IMR-90 (cell line): ENCODE results near the gene RAI14.

Experiments used
- BHLHE40 ChIP-seq: fragments of 150-350 bp; IDR thresholded peaks from 2 replicates; pipeline ENCODE4 v1.6.1; 2016; ENCODE audit warnings: mild to moderate bottlenecking, low read depth, low read length
- CEBPB ChIP-seq: IDR thresholded peaks from 2 replicates; pipeline ENCODE4 v1.6.1; 2012; ENCODE audit warnings: low read depth, low read length, improper control_type of control experiment
- CHD1 ChIP-seq: IDR thresholded peaks from 2 replicates; pipeline ENCODE4 v1.6.1; 2012; ENCODE audit warnings: low read depth, low read length, improper control_type of control experiment
- FOS ChIP-seq: fragments of 150-350 bp; IDR thresholded peaks from 2 replicates; pipeline ENCODE4 v1.6.1; 2016; ENCODE audit warnings: low read depth, low read length
- MAFK ChIP-seq: IDR thresholded peaks from 2 replicates; pipeline ENCODE4 v1.6.1; 2012; ENCODE audit warnings: low read depth, low read length, improper control_type of control experiment
- MAZ ChIP-seq: IDR thresholded peaks from 2 replicates; pipeline ENCODE4 v1.6.1; 2012; ENCODE audit warnings: low read depth, mild to moderate bottlenecking, low read length, improper control_type of control experiment, moderate library complexity, borderline replicate concordance
- MXI1 ChIP-seq: IDR thresholded peaks from 2 replicates; pipeline ENCODE4 v1.6.1; 2012; ENCODE audit warnings: low read depth, mild to moderate bottlenecking, low read length, moderate library complexity, borderline replicate concordance
- NFE2L2 ChIP-seq: fragments of 150-350 bp; IDR thresholded peaks from 2 replicates; pipeline ENCODE4 v1.6.1; 2016; ENCODE audit warnings: low read depth, mild to moderate bottlenecking, low read length
- POLR2A ChIP-seq: IDR thresholded peaks from 2 replicates; pipeline ENCODE4 v1.6.1; 2012; ENCODE audit warnings: mild to moderate bottlenecking, low read depth, low read length
- RAD21 ChIP-seq: IDR thresholded peaks from 2 replicates; pipeline ENCODE4 v1.6.1; 2012; ENCODE audit warnings: low read length, improper control_type of control experiment
- RCOR1 ChIP-seq: IDR thresholded peaks from 2 replicates; pipeline ENCODE4 v1.6.1; 2012; ENCODE audit warnings: mild to moderate bottlenecking, low read length, improper control_type of control experiment; ENCODE audit not compliant: insufficient replicate concordance
- RFX5 ChIP-seq: IDR thresholded peaks from 2 replicates; pipeline ENCODE4 v1.8.0; 2012; ENCODE audit warnings: low read depth, mild to moderate bottlenecking, low read length, moderate library complexity
- USF2 ChIP-seq: fragments of 150-350 bp; IDR thresholded peaks from 2 replicates; pipeline ENCODE4 v1.6.1; 2017; ENCODE audit warnings: mild to moderate bottlenecking, antibody characterized with exemption, low read length, low read depth
- TF ChIP-seq, protein P1 (sequence below): conservative IDR thresholded peaks from 2 replicates; pipeline ENCODE4 v1.5.1; 2012; ENCODE audit warnings: mild to moderate bottlenecking, low read depth, low read length, improper control_type of control experiment

- TF ChIP-seq, protein P1, sequence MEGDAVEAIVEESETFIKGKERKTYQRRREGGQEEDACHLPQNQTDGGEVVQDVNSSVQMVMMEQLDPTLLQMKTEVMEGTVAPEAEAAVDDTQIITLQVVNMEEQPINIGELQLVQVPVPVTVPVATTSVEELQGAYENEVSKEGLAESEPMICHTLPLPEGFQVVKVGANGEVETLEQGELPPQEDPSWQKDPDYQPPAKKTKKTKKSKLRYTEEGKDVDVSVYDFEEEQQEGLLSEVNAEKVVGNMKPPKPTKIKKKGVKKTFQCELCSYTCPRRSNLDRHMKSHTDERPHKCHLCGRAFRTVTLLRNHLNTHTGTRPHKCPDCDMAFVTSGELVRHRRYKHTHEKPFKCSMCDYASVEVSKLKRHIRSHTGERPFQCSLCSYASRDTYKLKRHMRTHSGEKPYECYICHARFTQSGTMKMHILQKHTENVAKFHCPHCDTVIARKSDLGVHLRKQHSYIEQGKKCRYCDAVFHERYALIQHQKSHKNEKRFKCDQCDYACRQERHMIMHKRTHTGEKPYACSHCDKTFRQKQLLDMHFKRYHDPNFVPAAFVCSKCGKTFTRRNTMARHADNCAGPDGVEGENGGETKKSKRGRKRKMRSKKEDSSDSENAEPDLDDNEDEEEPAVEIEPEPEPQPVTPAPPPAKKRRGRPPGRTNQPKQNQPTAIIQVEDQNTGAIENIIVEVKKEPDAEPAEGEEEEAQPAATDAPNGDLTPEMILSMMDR = no peak
- TF ChIP-seq POLR2A (no peak), MXI1 (no peak), CEBPB (no peak), USF2 (no peak), FOS (no peak), CHD1 (no peak), BHLHE40 (no peak), RAD21 (no peak), NFE2L2 (no peak), MAZ (no peak), RCOR1 (no peak), RFX5 (no peak), MAFK (no peak)
Observed at GRCh38 chr5:34667705-34668104, 11.6 kb downstream of the RAI14 start.
